OCI-LY3 (cell line): ENCODE results near the gene BTBD9.

Experiments
- CTCF ChIP-seq: fragments of 200-600, 300-600 bp; sonication (generic); IDR thresholded peaks from 2 replicates; pipeline ENCODE4 v1.5.1; 2014; ENCODE audit warnings: antibody characterized with exemption, low read length, low read depth
- EZH2phosphoT487 ChIP-seq: fragments of 200-600 bp; shearing (Covaris generic); IDR thresholded peaks from 2 replicates; pipeline ENCODE4 v1.6.1; 2018; ENCODE audit warnings: antibody characterized with exemption, mixed run types, low read depth

- TF ChIP-seq CTCF (no peak), EZH2phosphoT487 (no peak)
These were observed 462.7 kb downstream of the BTBD9 start for GRCh38 chr6:38176797-38177751.
